Measurements from ENCODE around the gene GPD1L.

Gene GPD1L

DNA sequence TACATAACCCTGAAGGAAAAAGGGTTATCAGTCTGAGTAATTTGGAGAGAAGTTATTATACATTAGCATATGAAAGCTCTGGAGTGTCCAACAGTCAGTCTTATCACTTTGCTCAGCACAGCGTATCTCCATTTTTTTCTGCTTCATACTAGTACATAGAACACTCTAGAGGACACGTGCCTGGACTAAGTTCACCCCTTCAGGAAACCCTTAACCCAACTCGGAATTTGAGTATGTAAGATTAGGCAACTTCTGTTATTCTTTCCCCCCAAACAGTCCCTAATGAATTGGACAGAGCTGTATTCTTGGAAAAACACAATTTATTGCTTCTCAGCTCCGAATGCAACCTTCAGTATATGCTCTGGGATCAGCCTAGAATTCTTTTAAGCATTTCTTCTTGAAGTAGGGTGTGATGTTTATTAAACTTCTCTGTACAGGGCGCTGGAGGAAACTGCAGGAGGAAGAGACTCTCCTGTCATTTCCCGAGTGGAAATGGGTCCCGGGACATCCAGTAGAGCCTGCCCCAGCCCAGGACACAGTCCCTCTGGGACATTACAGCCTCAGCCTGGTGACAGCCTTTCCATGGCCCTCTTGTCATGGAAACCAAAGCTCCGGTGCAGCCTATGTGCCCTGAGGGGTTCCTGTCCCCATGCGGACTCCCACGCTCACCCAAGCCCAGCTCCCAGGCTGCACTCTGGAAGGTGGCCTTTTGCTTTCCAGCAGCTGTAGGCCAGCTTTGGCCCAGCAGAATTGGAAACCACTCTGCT lies 94.8 kb downstream of the GPD1L start:
- Histone ChIP-seq H3K27me3 (no peaks in the 10 kb centered on the region), H3K27ac (no peak overlapping the region), H3K4me1 (ENCODE audit: control insufficient read depth in 1 of 2, insufficient read depth in 1 of 2, low read depth in 1 of 2, low read length in 1 of 2) (no peaks in the 10 kb centered on the region), H3K36me3 (no peaks in the 10 kb centered on the region), H3K4me3 (ENCODE audit: low read depth in 1 of 2, low read length in 1 of 2) (no peak overlapping the region), H3K9me3 (no peaks in the 10 kb centered on the region)
- TF ChIP-seq, protein P1, sequence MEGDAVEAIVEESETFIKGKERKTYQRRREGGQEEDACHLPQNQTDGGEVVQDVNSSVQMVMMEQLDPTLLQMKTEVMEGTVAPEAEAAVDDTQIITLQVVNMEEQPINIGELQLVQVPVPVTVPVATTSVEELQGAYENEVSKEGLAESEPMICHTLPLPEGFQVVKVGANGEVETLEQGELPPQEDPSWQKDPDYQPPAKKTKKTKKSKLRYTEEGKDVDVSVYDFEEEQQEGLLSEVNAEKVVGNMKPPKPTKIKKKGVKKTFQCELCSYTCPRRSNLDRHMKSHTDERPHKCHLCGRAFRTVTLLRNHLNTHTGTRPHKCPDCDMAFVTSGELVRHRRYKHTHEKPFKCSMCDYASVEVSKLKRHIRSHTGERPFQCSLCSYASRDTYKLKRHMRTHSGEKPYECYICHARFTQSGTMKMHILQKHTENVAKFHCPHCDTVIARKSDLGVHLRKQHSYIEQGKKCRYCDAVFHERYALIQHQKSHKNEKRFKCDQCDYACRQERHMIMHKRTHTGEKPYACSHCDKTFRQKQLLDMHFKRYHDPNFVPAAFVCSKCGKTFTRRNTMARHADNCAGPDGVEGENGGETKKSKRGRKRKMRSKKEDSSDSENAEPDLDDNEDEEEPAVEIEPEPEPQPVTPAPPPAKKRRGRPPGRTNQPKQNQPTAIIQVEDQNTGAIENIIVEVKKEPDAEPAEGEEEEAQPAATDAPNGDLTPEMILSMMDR (IDR thresholded peaks at IDR 0.05) = no peak

DNA sequence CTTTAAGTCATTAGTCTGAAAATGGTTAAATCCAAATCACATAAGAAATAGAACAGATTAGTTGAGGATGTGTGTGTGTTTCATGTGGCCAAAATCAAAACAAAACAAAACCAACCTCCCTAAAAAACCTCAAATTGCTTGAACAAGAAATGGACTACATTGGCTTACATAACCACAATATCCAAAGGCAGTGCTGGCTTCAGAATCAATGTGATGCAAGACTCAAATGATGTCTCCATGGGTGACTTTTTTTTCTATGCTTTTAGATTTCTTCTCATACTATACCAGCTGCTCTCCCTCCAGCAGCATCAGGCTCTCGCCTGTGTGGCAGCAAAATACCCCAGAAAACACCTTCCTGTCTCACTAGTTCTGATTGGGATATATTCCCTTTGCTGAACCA lies 96.1 kb downstream of the GPD1L start:
- TF ChIP-seq, protein P1 (IDR thresholded peaks at IDR 0.05) = no peak
- H3K27me3 ChIP-seq = no peaks in the 10 kb centered on the region
- H3K36me3 ChIP-seq = no peaks in the 10 kb centered on the region
- H3K9me3 ChIP-seq = no peaks in the 10 kb centered on the region
- H3K4me3 ChIP-seq (ENCODE audit: low read depth in 1 of 2, low read length in 1 of 2) = no peak overlapping the region
- no peaks in the 10 kb centered on the region for H3K4me1 ChIP-seq (ENCODE audit: control insufficient read depth in 1 of 2, insufficient read depth in 1 of 2, low read depth in 1 of 2, low read length in 1 of 2)
- H3K27ac ChIP-seq = no peak overlapping the region

DNA sequence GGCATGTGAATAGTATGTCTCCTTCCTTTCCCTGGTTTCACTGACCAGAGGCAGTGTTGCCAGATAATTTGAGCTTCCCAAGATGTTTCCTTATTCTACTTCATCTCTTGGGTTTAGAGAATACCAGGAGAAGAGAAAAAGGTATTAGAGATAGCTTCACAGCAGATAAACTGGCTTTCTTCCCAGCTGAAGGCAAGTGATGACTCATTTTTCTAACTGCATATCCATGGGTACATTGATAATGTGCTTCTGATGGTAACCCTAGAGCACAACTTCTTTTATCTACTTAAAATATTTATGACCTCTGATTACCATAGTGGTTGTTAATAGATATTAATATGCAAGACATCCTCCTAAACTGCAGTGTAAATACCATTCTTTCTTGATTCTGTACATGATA lies 97.4 kb downstream of the GPD1L start:
- Histone ChIP-seq H3K27ac (no peak overlapping the region), H3K36me3 (no peaks in the 10 kb centered on the region), H3K4me1 (ENCODE audit: control insufficient read depth in 1 of 2, insufficient read depth in 1 of 2, low read depth in 1 of 2, low read length in 1 of 2) (no peaks in the 10 kb centered on the region), H3K9me3 (no peaks in the 10 kb centered on the region), H3K4me3 (ENCODE audit: low read depth in 1 of 2, low read length in 1 of 2) (no peak overlapping the region), H3K27me3 (no peaks in the 10 kb centered on the region)
- TF ChIP-seq, protein P1 (IDR thresholded peaks at IDR 0.05) = no peak

DNA sequence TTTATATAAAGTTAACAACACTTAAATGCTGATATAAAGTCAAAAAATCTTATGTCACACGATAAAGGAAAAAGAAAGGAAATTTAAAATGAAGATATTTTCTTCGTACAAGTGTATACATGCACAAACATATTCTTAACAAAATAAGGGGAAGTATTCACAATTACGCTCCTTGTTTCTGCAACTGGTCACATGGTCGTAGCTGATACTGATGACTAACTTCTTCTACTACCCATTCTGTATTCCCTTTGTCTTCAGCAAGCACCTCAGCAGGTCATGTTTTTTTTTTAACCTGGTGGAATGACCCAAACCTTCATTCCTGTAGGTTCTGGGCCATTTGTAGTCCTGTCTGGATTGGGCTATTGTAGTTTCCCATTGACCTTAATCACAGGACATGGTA lies 102.0 kb downstream of the GPD1L start:
- no peaks in the 10 kb centered on the region for H3K36me3 ChIP-seq
- H3K27ac ChIP-seq = no peak overlapping the region
- H3K27me3 ChIP-seq = no peaks in the 10 kb centered on the region
- no peaks in the 10 kb centered on the region for H3K4me1 ChIP-seq (ENCODE audit: control insufficient read depth in 1 of 2, insufficient read depth in 1 of 2, low read depth in 1 of 2, low read length in 1 of 2)
- H3K9me3 ChIP-seq = no peaks in the 10 kb centered on the region
- TF ChIP-seq, protein P1 (IDR thresholded peaks at IDR 0.05) = no peak
- no peak overlapping the region for H3K4me3 ChIP-seq (ENCODE audit: low read depth in 1 of 2, low read length in 1 of 2)

DNA sequence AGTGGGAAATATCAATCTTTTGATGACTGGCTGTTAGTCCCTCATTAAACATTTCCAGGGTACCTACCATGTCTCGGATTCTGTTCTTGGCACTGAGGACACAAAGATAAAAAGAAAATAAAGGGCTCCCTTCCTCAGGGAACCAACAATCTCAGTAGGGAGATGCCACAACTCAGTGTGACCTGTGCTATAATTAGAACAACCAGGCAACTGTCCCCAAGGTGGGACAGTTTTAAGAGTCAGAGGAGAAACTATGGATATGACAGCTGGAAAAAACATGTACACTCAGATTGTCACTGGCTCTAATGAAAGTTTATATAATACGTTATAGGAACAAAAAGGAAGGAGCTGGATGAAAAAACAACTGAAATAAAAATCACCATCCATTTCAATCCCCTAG lies 108.8 kb downstream of the GPD1L start:
- no peaks in the 10 kb centered on the region for H3K36me3 ChIP-seq
- TF ChIP-seq, protein P1 (IDR thresholded peaks at IDR 0.05) = no peak
- no peaks in the 10 kb centered on the region for H3K9me3 ChIP-seq
- H3K27me3 ChIP-seq = no peaks in the 10 kb centered on the region
- H3K4me3 ChIP-seq (ENCODE audit: low read depth in 1 of 2, low read length in 1 of 2) = no peak overlapping the region
- no peak overlapping the region for H3K27ac ChIP-seq
- H3K4me1 ChIP-seq (ENCODE audit: control insufficient read depth in 1 of 2, insufficient read depth in 1 of 2, low read depth in 1 of 2, low read length in 1 of 2) = no peaks in the 10 kb centered on the region
